GM23338 (cell line): ENCODE data around the gene ITGB2. TPM values are rescaled to one million over a fixed set of nuclear protein-coding genes. Genes with fewer than 3 reads are reported as not detected.

Source experiments
- ATAC-seq: fragments of 200-7000 bp; cut with Tn5 transposase; 3 replicates; pipeline ENCODE4 v1.9.1; 2020
- DNase-seq: peaks from one replicate; pipeline ENCODE4 v3.0.0-alpha.2; 2015; ENCODE audit warnings: low spot score
- H2AFZ ChIP-seq: fragments of 200-600 bp; sonication (generic); 2 replicates; pipeline ENCODE4 v1.8.0; 2016; ENCODE audit warnings: antibody characterized with exemption, mild to moderate bottlenecking, moderate library complexity
- H3F3A ChIP-seq: fragments of 200-600 bp; sonication (generic); replicated peaks from 2 replicates; pipeline ENCODE4 v1.8.0; 2017; ENCODE audit warnings: antibody characterized with exemption, mixed run types, low read depth
- H3K27ac ChIP-seq: fragments of 200-600 bp; sonication (generic); 2 replicates; pipeline ENCODE4 v1.6.1; 2016; ENCODE audit warnings: low read depth
- H3K27me3 ChIP-seq: fragments of 200-600 bp; sonication (generic); 2 replicates; pipeline ENCODE4 v1.8.0; 2016; ENCODE audit warnings: mild to moderate bottlenecking, mixed run types, moderate library complexity; ENCODE audit not compliant: insufficient read depth
- H3K36me3 ChIP-seq: fragments of 200-600 bp; sonication (generic); 2 replicates; pipeline ENCODE4 v1.8.0; 2016; ENCODE audit warnings: mild to moderate bottlenecking; ENCODE audit not compliant: insufficient read depth
- H3K4me1 ChIP-seq: fragments of 200-600 bp; sonication (generic); 2 replicates; pipeline ENCODE4 v1.8.0; 2016; ENCODE audit warnings: mild to moderate bottlenecking, moderate library complexity; ENCODE audit not compliant: insufficient read depth
- H3K4me2 ChIP-seq: fragments of 200-600 bp; sonication (generic); 2 replicates; pipeline ENCODE4 v1.7.1; 2017; ENCODE audit warnings: mixed run types
- H3K4me3 ChIP-seq: fragments of 200-600 bp; sonication (generic); 2 replicates; pipeline ENCODE4 v1.6.1; 2016; ENCODE audit warnings: mixed run types
- H3K79me2 ChIP-seq: fragments of 200-600 bp; sonication (generic); replicated peaks from 2 replicates; pipeline ENCODE4 v1.8.0; 2017; ENCODE audit warnings: mild to moderate bottlenecking; ENCODE audit not compliant: insufficient read depth
- H3K9me2 ChIP-seq: fragments of 200-600 bp; sonication (generic); 2 replicates; pipeline ENCODE4 v1.8.0; 2017; ENCODE audit not compliant: insufficient read depth
- H4K20me1 ChIP-seq: fragments of 200-600 bp; sonication (generic); replicated peaks from 2 replicates; pipeline ENCODE4 v1.8.0; 2017; ENCODE audit warnings: mild to moderate bottlenecking; ENCODE audit not compliant: insufficient read depth
- H3K27ac Mint-ChIP-seq: 2 replicates; pipeline ENCODE4 v1.8.0; 2020; ENCODE audit warnings: inconsistent platforms, mild to moderate bottlenecking, moderate library complexity, mixed read lengths
- H3K27me3 Mint-ChIP-seq: 3 replicates; pipeline ENCODE4 v1.8.0; 2022; ENCODE audit warnings: low read depth, mild to moderate bottlenecking, moderate library complexity, mixed read lengths, inconsistent platforms; ENCODE audit not compliant: insufficient read depth, poor library complexity
- H3K36me3 Mint-ChIP-seq: 3 replicates; pipeline ENCODE4 v1.8.0; 2021; ENCODE audit warnings: low read depth, mild to moderate bottlenecking, inconsistent platforms, moderate library complexity, mixed read lengths
- H3K4me1 Mint-ChIP-seq: 3 replicates; pipeline ENCODE4 v1.8.0; 2020; ENCODE audit warnings: mild to moderate bottlenecking, inconsistent platforms, mixed read lengths
- H3K4me3 Mint-ChIP-seq: 3 replicates; pipeline ENCODE4 v1.8.0; 2021; ENCODE audit warnings: moderate library complexity, mild to moderate bottlenecking, inconsistent platforms, mixed read lengths
- H3K9me3 Mint-ChIP-seq: 3 replicates; pipeline ENCODE4 v1.8.0; 2020; ENCODE audit warnings: moderate library complexity, mild to moderate bottlenecking, inconsistent platforms, mixed read lengths
- CREB1 ChIP-seq: fragments of 250-450 bp; sonication (Bioruptor Pico); IDR thresholded peaks from 2 replicates; pipeline ENCODE4 v1.5.0; 2020; ENCODE audit warnings: low read depth, mild to moderate bottlenecking, moderate library complexity
- NANOG ChIP-seq: IDR thresholded peaks from 2 replicates; pipeline ENCODE4 v1.6.1; 2016; ENCODE audit warnings: antibody characterized with exemption, borderline replicate concordance
- POLR2AphosphoS5 ChIP-seq: IDR thresholded peaks from 2 replicates; pipeline ENCODE4 v1.6.1; 2016; ENCODE audit warnings: antibody characterized with exemption, low read depth
- STAT1 ChIP-seq: IDR thresholded peaks from one replicate; pipeline ENCODE4 v1.6.1; 2016; ENCODE audit warnings: antibody characterized with exemption; ENCODE audit not compliant: unreplicated experiment
- ZNF114 ChIP-seq: fragments of 250-450 bp; sonication (Bioruptor Pico); IDR thresholded peaks from 2 replicates; pipeline ENCODE4 v1.5.0; 2020; ENCODE audit warnings: mild to moderate bottlenecking, moderate library complexity
- polyA plus RNA-seq: library from polyadenylated mRNA; unstranded; fragments of >200 nt; fragmentation: Nextera tagmentation; extraction: Ambion mirVana; gene quantifications from 2 replicates; pipeline ENCODE4 v1.2.1, GENCODE V29; 2016
- total RNA-seq: library from RNA; depleted of rRNA; stranded (reverse); fragments of >200 nt; shearing (Covaris generic); gene quantifications from 2 replicates; pipeline ENCODE4 v1.2.3, GENCODE V29; 2014
- TF ChIP-seq, protein P1 (sequence below): fragments of 250-450 bp; sonication (Bioruptor Pico); IDR thresholded peaks from 2 replicates; pipeline ENCODE4 v1.5.0; 2020; ENCODE audit warnings: mild to moderate bottlenecking, moderate library complexity
- TF ChIP-seq, protein P2 (sequence below): IDR thresholded peaks from 2 replicates; pipeline ENCODE4 v1.6.1; 2016; ENCODE audit warnings: antibody characterized with exemption
- TF ChIP-seq, protein P3 (sequence below), 2 experiments: fragments of 200-600 bp in 1 of 2; sonication (generic) in 1 of 2; conservative IDR thresholded peaks; 2 replicates each; pipeline versions ENCODE4 v1.5.1 to v1.6.1; 2016 to 2017; ENCODE audit warnings: antibody characterized with exemption in 2 of 2, low read depth in 2 of 2, mild to moderate bottlenecking in 2 of 2, moderate library complexity in 1 of 2
- TF ChIP-seq, protein P4 (sequence below): IDR thresholded peaks from one replicate; pipeline ENCODE4 v1.6.1; 2018; ENCODE audit warnings: antibody characterized with exemption; ENCODE audit not compliant: unreplicated experiment

ITGB2 gene
- total and polyA plus RNA-seq, 2 experiments from 2014 or later: 0.44 to 0.63 TPM

DNA sequence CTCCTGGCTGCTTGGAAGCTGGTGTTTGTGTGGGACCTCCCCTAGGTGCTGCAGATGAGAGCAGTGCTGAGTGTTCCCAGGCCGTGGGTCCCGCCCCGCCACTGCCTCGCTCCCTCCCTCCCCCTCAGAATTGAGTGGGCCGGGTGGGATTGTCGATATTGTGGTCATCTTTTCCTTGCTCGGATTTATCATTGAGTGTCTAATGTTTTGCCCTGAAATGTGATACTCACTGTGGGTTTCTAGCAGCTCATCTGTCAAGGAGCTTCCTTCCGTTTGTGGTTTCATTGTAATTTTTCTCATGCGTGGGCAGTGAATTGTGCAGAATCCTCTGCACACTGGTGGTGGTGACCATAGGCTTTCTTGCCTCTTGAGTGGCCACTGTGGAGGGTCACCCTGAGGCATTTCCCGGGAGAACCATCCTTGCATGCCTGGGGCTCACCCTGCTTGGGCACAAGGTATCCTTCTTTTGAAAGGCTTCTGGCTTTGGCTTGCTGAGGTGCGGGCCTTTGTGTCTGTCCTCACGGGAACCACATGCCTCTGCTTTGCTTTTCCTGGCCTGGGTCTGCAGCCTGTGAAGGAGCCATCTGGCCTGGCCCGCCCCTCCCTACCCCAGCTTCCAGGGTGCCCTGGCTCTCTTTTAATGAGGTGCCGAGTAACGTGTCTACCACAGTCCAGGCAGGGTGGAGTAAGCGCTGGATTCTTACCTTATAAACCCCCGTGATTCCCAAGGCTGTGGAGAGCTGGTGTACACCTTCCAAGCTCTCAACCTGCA is 44.7 kb upstream of the ITGB2 start:
- H3K9me2 ChIP-seq: no peaks in the 10 kb centered on the region
- H3K4me1 ChIP-seq: no peaks in the 10 kb centered on the region
- TF ChIP-seq, protein P1, sequence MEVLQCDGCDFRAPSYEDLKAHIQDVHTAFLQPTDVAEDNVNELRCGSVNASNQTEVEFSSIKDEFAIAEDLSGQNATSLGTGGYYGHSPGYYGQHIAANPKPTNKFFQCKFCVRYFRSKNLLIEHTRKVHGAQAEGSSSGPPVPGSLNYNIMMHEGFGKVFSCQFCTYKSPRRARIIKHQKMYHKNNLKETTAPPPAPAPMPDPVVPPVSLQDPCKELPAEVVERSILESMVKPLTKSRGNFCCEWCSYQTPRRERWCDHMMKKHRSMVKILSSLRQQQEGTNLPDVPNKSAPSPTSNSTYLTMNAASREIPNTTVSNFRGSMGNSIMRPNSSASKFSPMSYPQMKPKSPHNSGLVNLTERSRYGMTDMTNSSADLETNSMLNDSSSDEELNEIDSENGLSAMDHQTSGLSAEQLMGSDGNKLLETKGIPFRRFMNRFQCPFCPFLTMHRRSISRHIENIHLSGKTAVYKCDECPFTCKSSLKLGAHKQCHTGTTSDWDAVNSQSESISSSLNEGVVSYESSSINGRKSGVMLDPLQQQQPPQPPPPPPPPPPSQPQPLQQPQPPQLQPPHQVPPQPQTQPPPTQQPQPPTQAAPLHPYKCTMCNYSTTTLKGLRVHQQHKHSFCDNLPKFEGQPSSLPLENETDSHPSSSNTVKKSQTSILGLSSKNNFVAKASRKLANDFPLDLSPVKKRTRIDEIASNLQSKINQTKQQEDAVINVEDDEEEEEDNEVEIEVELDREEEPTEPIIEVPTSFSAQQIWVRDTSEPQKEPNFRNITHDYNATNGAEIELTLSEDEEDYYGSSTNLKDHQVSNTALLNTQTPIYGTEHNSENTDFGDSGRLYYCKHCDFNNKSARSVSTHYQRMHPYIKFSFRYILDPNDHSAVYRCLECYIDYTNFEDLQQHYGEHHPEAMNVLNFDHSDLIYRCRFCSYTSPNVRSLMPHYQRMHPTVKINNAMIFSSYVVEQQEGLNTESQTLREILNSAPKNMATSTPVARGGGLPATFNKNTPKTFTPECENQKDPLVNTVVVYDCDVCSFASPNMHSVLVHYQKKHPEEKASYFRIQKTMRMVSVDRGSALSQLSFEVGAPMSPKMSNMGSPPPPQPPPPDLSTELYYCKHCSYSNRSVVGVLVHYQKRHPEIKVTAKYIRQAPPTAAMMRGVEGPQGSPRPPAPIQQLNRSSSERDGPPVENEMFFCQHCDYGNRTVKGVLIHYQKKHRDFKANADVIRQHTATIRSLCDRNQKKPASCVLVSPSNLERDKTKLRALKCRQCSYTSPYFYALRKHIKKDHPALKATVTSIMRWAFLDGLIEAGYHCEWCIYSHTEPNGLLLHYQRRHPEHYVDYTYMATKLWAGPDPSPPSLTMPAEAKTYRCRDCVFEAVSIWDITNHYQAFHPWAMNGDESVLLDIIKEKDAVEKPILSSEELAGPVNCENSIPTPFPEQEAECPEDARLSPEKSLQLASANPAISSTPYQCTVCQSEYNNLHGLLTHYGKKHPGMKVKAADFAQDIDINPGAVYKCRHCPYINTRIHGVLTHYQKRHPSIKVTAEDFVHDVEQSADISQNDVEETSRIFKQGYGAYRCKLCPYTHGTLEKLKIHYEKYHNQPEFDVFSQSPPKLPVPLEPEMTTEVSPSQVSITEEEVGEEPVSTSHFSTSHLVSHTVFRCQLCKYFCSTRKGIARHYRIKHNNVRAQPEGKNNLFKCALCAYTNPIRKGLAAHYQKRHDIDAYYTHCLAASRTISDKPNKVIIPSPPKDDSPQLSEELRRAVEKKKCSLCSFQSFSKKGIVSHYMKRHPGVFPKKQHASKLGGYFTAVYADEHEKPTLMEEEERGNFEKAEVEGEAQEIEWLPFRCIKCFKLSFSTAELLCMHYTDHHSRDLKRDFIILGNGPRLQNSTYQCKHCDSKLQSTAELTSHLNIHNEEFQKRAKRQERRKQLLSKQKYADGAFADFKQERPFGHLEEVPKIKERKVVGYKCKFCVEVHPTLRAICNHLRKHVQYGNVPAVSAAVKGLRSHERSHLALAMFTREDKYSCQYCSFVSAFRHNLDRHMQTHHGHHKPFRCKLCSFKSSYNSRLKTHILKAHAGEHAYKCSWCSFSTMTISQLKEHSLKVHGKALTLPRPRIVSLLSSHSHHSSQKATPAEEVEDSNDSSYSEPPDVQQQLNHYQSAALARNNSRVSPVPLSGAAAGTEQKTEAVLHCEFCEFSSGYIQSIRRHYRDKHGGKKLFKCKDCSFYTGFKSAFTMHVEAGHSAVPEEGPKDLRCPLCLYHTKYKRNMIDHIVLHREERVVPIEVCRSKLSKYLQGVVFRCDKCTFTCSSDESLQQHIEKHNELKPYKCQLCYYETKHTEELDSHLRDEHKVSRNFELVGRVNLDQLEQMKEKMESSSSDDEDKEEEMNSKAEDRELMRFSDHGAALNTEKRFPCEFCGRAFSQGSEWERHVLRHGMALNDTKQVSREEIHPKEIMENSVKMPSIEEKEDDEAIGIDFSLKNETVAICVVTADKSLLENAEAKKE (CRISPR knock-in tag): no peak
- TF ChIP-seq ZNF114 (CRISPR knock-in tag): no peak
- TF ChIP-seq, protein P2, sequence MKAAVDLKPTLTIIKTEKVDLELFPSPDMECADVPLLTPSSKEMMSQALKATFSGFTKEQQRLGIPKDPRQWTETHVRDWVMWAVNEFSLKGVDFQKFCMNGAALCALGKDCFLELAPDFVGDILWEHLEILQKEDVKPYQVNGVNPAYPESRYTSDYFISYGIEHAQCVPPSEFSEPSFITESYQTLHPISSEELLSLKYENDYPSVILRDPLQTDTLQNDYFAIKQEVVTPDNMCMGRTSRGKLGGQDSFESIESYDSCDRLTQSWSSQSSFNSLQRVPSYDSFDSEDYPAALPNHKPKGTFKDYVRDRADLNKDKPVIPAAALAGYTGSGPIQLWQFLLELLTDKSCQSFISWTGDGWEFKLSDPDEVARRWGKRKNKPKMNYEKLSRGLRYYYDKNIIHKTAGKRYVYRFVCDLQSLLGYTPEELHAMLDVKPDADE: no peak
- TF ChIP-seq, protein P3, sequence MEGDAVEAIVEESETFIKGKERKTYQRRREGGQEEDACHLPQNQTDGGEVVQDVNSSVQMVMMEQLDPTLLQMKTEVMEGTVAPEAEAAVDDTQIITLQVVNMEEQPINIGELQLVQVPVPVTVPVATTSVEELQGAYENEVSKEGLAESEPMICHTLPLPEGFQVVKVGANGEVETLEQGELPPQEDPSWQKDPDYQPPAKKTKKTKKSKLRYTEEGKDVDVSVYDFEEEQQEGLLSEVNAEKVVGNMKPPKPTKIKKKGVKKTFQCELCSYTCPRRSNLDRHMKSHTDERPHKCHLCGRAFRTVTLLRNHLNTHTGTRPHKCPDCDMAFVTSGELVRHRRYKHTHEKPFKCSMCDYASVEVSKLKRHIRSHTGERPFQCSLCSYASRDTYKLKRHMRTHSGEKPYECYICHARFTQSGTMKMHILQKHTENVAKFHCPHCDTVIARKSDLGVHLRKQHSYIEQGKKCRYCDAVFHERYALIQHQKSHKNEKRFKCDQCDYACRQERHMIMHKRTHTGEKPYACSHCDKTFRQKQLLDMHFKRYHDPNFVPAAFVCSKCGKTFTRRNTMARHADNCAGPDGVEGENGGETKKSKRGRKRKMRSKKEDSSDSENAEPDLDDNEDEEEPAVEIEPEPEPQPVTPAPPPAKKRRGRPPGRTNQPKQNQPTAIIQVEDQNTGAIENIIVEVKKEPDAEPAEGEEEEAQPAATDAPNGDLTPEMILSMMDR (conservative IDR thresholded peaks at IDR 0.05; ENCODE audit: low read depth in 2 of 2): no peak
- TF ChIP-seq, protein P4, sequence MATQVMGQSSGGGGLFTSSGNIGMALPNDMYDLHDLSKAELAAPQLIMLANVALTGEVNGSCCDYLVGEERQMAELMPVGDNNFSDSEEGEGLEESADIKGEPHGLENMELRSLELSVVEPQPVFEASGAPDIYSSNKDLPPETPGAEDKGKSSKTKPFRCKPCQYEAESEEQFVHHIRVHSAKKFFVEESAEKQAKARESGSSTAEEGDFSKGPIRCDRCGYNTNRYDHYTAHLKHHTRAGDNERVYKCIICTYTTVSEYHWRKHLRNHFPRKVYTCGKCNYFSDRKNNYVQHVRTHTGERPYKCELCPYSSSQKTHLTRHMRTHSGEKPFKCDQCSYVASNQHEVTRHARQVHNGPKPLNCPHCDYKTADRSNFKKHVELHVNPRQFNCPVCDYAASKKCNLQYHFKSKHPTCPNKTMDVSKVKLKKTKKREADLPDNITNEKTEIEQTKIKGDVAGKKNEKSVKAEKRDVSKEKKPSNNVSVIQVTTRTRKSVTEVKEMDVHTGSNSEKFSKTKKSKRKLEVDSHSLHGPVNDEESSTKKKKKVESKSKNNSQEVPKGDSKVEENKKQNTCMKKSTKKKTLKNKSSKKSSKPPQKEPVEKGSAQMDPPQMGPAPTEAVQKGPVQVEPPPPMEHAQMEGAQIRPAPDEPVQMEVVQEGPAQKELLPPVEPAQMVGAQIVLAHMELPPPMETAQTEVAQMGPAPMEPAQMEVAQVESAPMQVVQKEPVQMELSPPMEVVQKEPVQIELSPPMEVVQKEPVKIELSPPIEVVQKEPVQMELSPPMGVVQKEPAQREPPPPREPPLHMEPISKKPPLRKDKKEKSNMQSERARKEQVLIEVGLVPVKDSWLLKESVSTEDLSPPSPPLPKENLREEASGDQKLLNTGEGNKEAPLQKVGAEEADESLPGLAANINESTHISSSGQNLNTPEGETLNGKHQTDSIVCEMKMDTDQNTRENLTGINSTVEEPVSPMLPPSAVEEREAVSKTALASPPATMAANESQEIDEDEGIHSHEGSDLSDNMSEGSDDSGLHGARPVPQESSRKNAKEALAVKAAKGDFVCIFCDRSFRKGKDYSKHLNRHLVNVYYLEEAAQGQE: no peak
- no peak for TF ChIP-seq CREB1
- TF ChIP-seq NANOG: no peak
- no peak for TF ChIP-seq POLR2AphosphoS5
- TF ChIP-seq STAT1: no peak
- H3K27me3 ChIP-seq: no peaks in the 10 kb centered on the region
- H3K4me3 ChIP-seq: no peak overlapping the region
- Mint-ChIP-seq H3K4me3 (no peak overlapping the region), H3K27ac (peak overlapping the region; percentile 39; the same call in 1 of the 2 replicates), H3K36me3 (peaks cover 50% of the 10 kb centered on the region), H3K9me3 (no peaks in the 10 kb centered on the region), H3K4me1 (peaks cover 16% of the 10 kb centered on the region), H3K27me3 (peaks cover 2% of the 10 kb centered on the region)
- no peak overlapping the region for H3K27ac ChIP-seq
- ATAC-seq (peak; percentile 20; the same call in 2 of the 3 replicates), DNase-seq (no peak)
- H4K20me1 ChIP-seq: peaks cover 30% of the 10 kb centered on the region
- H3K4me2 ChIP-seq: no peak overlapping the region
- peaks cover 13% of the 10 kb centered on the region; the same call in 1 of the 2 replicates for H3K36me3 ChIP-seq
- no peak overlapping the region for H2AFZ ChIP-seq
- no peaks in the 10 kb centered on the region for H3F3A ChIP-seq
- peaks cover 48% of the 10 kb centered on the region for H3K79me2 ChIP-seq
